Osteoblast (primary cell): ENCODE results near the gene WNT1. TPM values are rescaled to one million over a fixed set of nuclear protein-coding genes. Genes with fewer than 3 reads are reported as not detected.

Experiments
- DNase-seq: peaks from one replicate; pipeline ENCODE4 v3.0.0; 2011; ENCODE audit warnings: low spot score, mixed read lengths; ENCODE audit not compliant: insufficient read length; ENCODE audit errors: missing footprints
- H2AFZ ChIP-seq: 2 replicates; pipeline ENCODE4 v1.6.0; 2011; ENCODE audit warnings: mild to moderate bottlenecking, low read length
- H3K27ac ChIP-seq: 2 replicates; pipeline ENCODE4 v1.5.1; 2011; ENCODE audit warnings: mild to moderate bottlenecking, low read depth, low read length, moderate library complexity
- H3K27me3 ChIP-seq: 2 replicates; pipeline ENCODE4 v1.6.0; 2012; ENCODE audit warnings: mild to moderate bottlenecking, control low read depth, inconsistent platforms, low read length, moderate library complexity; ENCODE audit not compliant: insufficient read depth
- H3K36me3 ChIP-seq: 2 replicates; pipeline ENCODE4 v1.5.1; 2011; ENCODE audit warnings: mild to moderate bottlenecking, low read length, control low read depth, moderate library complexity; ENCODE audit not compliant: insufficient read depth
- H3K4me1 ChIP-seq: 2 replicates; pipeline ENCODE4 v1.5.1; 2011; ENCODE audit warnings: mild to moderate bottlenecking, low read length, control low read depth, moderate library complexity; ENCODE audit not compliant: insufficient read depth
- H3K4me2 ChIP-seq: 2 replicates; pipeline ENCODE4 v1.6.0; 2011; ENCODE audit warnings: mild to moderate bottlenecking, low read length; ENCODE audit not compliant: insufficient read depth
- H3K4me3 ChIP-seq: fragments of 200-600 bp; sonication (generic); 3 replicates; pipeline ENCODE4 v1.5.1; 2012; ENCODE audit warnings: mild to moderate bottlenecking, low read length, inconsistent platforms; ENCODE audit not compliant: insufficient read depth
- H3K79me2 ChIP-seq: 2 replicates; pipeline ENCODE4 v1.6.0; 2012; ENCODE audit warnings: mild to moderate bottlenecking, low read length, control low read depth, inconsistent platforms; ENCODE audit not compliant: insufficient read depth
- H3K9me3 ChIP-seq: 2 replicates; pipeline ENCODE4 v1.5.1; 2011; ENCODE audit warnings: low read depth, low read length, control low read depth
- H4K20me1 ChIP-seq: 2 replicates; pipeline ENCODE4 v1.6.0; 2012; ENCODE audit warnings: mild to moderate bottlenecking, low read length, control low read depth; ENCODE audit not compliant: insufficient read depth
- CTCF ChIP-seq: IDR thresholded peaks from 2 replicates; pipeline ENCODE4 v1.5.1; 2011; ENCODE audit warnings: mild to moderate bottlenecking, low read depth, low read length, moderate library complexity; ENCODE audit errors: extremely low read depth
- total RNA-seq: library from RNA; depleted of rRNA; stranded (reverse); fragments of >200 nt; gene quantifications from 2 replicates; pipeline ENCODE4 v1.2.3, GENCODE V29; 2012

Gene WNT1
- total RNA-seq, 1 donor, result not detected

- Histone ChIP-seq H3K4me2 (peak overlapping the region; percentile 90), H3K27me3 (peaks cover 34% of the 10 kb centered on the region), H4K20me1 (peaks cover 5% of the 10 kb centered on the region), H3K79me2 (no peaks in the 10 kb centered on the region), H3K9me3 (no peaks in the 10 kb centered on the region), H3K4me1 (peaks cover 29% of the 10 kb centered on the region), H2AFZ (no peak overlapping the region), H3K4me3 (peak overlapping the region; percentile 66), H3K27ac (no peak overlapping the region), H3K36me3 (peaks cover 28% of the 10 kb centered on the region)
- no peak for TF ChIP-seq CTCF
- peak; percentile 94 for DNase-seq
Measured at GRCh38 chr12:48998497-48999353, 20.6 kb downstream of the WNT1 start.

- H3K27ac ChIP-seq, result peak within 1 kb of the TSS; percentile 5
- H3K4me2 ChIP-seq, result peak within 1 kb of the TSS; percentile 90
- H3K27me3 ChIP-seq, result peaks cover 26% of the 10 kb centered on the region
- peaks cover 36% of the 10 kb centered on the region for H3K36me3 ChIP-seq
- DNase-seq, result peak; percentile 96
- no peak within 1 kb of the TSS for H2AFZ ChIP-seq
- no peaks in the 10 kb centered on the region for H3K79me2 ChIP-seq
- no peak for TF ChIP-seq CTCF
- H4K20me1 ChIP-seq, result peaks cover 5% of the 10 kb centered on the region
- H3K9me3 ChIP-seq, result no peaks in the 10 kb centered on the region
- peak within 1 kb of the TSS; percentile 68 for H3K4me3 ChIP-seq
- peaks cover 29% of the 10 kb centered on the region for H3K4me1 ChIP-seq
Measured at GRCh38 chr12:48999371-49000131, 21.4 kb downstream of the WNT1 start, which contains the start of gene DDN. Gene DDN, minus strand, starts transcription at chr12:48999375. Its CDS starts 88 bp downstream, at chr12:48999287.

- Histone ChIP-seq H3K9me3 (no peaks in the 10 kb centered on the region), H3K4me3 (no peak overlapping the region), H3K4me2 (peak overlapping the region; percentile 90), H3K27me3 (peaks cover 23% of the 10 kb centered on the region), H4K20me1 (peaks cover 5% of the 10 kb centered on the region), H3K27ac (no peak overlapping the region), H3K4me1 (peaks cover 25% of the 10 kb centered on the region), H3K79me2 (no peaks in the 10 kb centered on the region), H2AFZ (no peak overlapping the region), H3K36me3 (peaks cover 44% of the 10 kb centered on the region)
- peak; percentile 22 for DNase-seq
- no peak for TF ChIP-seq CTCF
Measured at GRCh38 chr12:49000346-49000745, 22.2 kb downstream of the WNT1 start.

DNA sequence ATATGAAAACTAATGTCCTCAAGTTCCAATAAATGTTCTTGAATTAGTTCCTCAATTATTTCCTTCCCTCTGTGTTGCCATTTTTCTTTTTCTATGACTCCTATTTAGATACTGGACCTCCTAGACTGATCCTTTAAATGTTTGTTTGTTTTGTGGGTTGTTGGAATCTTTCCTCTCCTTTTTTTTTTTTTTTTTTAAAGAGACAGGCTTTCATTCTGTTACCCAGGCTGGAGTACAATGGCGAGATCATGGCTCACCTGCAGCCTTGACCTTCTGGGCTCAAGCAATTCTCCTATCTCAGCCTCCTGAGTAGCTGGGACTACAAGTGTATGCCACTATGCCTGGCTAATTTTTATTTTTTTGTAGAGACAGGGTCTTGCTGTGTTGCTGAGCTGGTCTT is 30.8 kb downstream of the WNT1 start:
- H3K36me3 ChIP-seq, result peaks cover 63% of the 10 kb centered on the region
- H3K27me3 ChIP-seq, result no peaks in the 10 kb centered on the region
- no peaks in the 10 kb centered on the region for H3K9me3 ChIP-seq
- H3K4me2 ChIP-seq, result no peak overlapping the region
- TF ChIP-seq CTCF, result no peak
- peaks cover 2% of the 10 kb centered on the region for H3K79me2 ChIP-seq
- peaks cover 8% of the 10 kb centered on the region for H4K20me1 ChIP-seq
- H3K27ac ChIP-seq, result no peak overlapping the region
- no peaks in the 10 kb centered on the region for H3K4me1 ChIP-seq
- no peak overlapping the region for H2AFZ ChIP-seq
- no peak overlapping the region for H3K4me3 ChIP-seq
- DNase-seq, result no peak
